Naive thymus-derived CD8-positive, alpha-beta T cell (primary cell): Measurements from ENCODE around the gene RASA4B. TPM values are rescaled to one million over a fixed set of nuclear protein-coding genes. Genes with fewer than 3 reads are reported as not detected.
A peak's percentile ranks its signal among the peaks of the same experiment; 100 is the strongest.

Experiments used
- ATAC-seq, 2 donors: fragments of 150-1000 bp; cut with Tn5 transposase in 1 of 2; sonication (Bioruptor Pico), chemical (Tn5 transposase) in 1 of 2; 1 replicate in 1 of 2; 2 replicates in 1 of 2; pipeline ENCODE4 v1.10.0; 2021; ENCODE audit warnings: mild to moderate bottlenecking in 2 of 2, moderate library complexity in 2 of 2
- POLR2A ChIA-PET: fragments of 350-600 bp; sonication (Branson Sonifier 250); formaldehyde crosslinking; loops from one replicate; lab custom pipeline; 2021; ENCODE audit warnings: antibody characterized with exemption; lab: Charles Lee
- DNase-seq, 10 donors: peaks; one replicate each; pipeline versions ENCODE4 v3.0.0 to v3.0.0-alpha.2; 2020 to 2022
- H3K27ac Mint-ChIP-seq, 10 donors: one replicate each; pipeline ENCODE4 v1.8.0; 2020 to 2022; ENCODE audit warnings: mild to moderate bottlenecking in 10 of 10, mixed read lengths in 10 of 10, moderate library complexity in 4 of 10, inconsistent platforms in 1 of 10
- H3K27me3 Mint-ChIP-seq, 5 donors: one replicate each; pipeline ENCODE4 v1.8.0; 2021 to 2022; ENCODE audit warnings: mixed read lengths in 5 of 5
- H3K36me3 Mint-ChIP-seq, 3 donors: one replicate each; pipeline ENCODE4 v1.8.0; 2020 to 2022; ENCODE audit warnings: mixed read lengths in 3 of 3, mild to moderate bottlenecking in 2 of 3, inconsistent platforms in 1 of 3
- H3K4me1 Mint-ChIP-seq, 4 donors: one replicate each; pipeline ENCODE4 v1.8.0; 2021 to 2022; ENCODE audit warnings: mixed read lengths in 4 of 4
- H3K4me3 Mint-ChIP-seq, 10 donors: one replicate each; pipeline ENCODE4 v1.8.0; 2020 to 2022; ENCODE audit warnings: mild to moderate bottlenecking in 10 of 10, mixed read lengths in 10 of 10, moderate library complexity in 6 of 10, inconsistent platforms in 1 of 10
- H3K9me3 Mint-ChIP-seq, 9 donors: one replicate each; pipeline ENCODE4 v1.8.0; 2020 to 2022; ENCODE audit warnings: mixed read lengths in 9 of 9, mild to moderate bottlenecking in 3 of 9, inconsistent platforms in 1 of 9, moderate library complexity in 1 of 9
- microRNA-seq: library from miRNA; unstranded; fragments of <30 nt; microRNA quantifications from one replicate; pipeline ENCODE4 v1.2.0, GENCODE V29; 2022; ENCODE audit warnings: borderline microRNAs expressed
- polyA plus RNA-seq, 3 donors: library from polyadenylated mRNA; unstranded; fragments of 300-500 nt; fragmentation: Illumina TruSeq; gene quantifications; one replicate each; pipeline ENCODE4 v1.2.3, GENCODE V29; 2021
- total RNA-seq, 8 experiments: library from RNA in 2 of 8; stranded (reverse) in 2 of 8; gene quantifications; one replicate each; pipeline ENCODE4 v1.2.3 and lab custom pipeline; 2021 to 2026

The RASA4B gene
- total and polyA plus RNA-seq, 5 experiments from 2014 or later, result 7.8 to 35.0 (median 15.7) TPM

DNA sequence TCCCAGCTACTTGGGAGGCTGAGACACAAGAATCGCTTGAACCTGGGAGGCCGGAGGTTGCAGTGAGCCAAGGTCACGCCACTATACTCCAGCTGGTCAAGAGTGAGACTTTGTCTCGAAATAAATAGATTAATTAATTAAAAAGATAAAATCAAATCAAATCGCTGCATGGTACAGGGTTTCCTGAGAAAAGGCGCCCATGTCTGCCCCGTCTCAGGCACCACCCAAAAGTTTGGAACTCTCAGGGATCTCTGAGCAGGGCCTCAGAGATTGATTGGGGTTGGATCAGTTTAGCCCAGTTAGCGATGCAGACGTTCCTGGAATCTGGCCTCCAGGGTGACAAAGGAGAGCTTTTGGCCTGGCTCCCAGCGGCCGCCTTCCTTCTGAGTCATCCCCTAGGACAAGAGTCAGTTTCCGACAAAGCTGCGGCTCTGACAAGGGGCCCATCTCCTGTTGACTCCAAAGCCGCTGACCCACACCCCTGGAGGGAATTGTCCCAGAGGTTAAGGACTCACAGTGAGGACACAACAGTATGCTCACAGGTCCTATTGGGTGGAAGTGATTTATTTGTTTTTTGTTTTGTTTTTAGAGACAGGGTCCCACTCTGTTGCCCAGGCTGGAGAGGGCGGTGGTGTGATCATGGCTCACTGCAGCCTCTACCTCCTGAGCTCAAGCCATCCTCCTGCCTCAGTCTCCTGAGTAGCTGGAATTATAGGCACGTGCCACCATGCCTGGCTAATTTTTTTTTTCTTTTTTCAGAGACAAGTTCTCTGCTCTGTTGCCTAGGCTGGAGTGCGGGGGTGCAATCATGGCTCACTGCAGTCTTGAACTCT is 77.4 kb downstream of the RASA4B start:
- POLR2A ChIA-PET, result interaction anchor here (1.7 to 4.1 kb wide), 3 partner anchors 11 to 24 kb away, joined by 5 to 19 read pairs (median 12); no protein-coding TSS in a partner anchor
- Mint-ChIP-seq H3K4me1 (peaks cover 4 to 33% (median 12%) of the 10 kb centered on the region in 4 donors), H3K36me3 (peaks cover 0 to 58% (median 0%) of the 10 kb centered on the region in 3 donors), H3K27me3 (no peaks in the 10 kb centered on the region), H3K4me3 (no peak overlapping the region), H3K27ac (no peak overlapping the region), H3K9me3 (no peaks in the 10 kb centered on the region)
- no peak for ATAC-seq
- DNase-seq, result no peak

GRCh38 chr7:102436118-102436517 is 81.5 kb downstream of the RASA4B start:
- H3K9me3 Mint-ChIP-seq, result no peaks in the 10 kb centered on the region
- no peaks in the 10 kb centered on the region for H3K27me3 Mint-ChIP-seq
- H3K36me3 Mint-ChIP-seq, result peaks cover 0 to 35% (median 0%) of the 10 kb centered on the region in 3 donors
- H3K4me3 Mint-ChIP-seq, result peak overlapping the region in 4 of 10 donors; percentile 31 to 59 (median 52)
- POLR2A ChIA-PET, result interaction anchor here (1.8 to 15.8 kb wide), 3 partner anchors 10 to 28 kb away, joined by 4 to 449 read pairs (median 17); partner anchors contain the start of genes ALKBH4 and LRWD1
- ATAC-seq (no peak), DNase-seq (no peak)
- peaks cover 13 to 42% (median 36%) of the 10 kb centered on the region in 4 donors for H3K4me1 Mint-ChIP-seq
- peak overlapping the region in 7 of 10 donors; percentile 63 to 93 (median 78) for H3K27ac Mint-ChIP-seq

DNA sequence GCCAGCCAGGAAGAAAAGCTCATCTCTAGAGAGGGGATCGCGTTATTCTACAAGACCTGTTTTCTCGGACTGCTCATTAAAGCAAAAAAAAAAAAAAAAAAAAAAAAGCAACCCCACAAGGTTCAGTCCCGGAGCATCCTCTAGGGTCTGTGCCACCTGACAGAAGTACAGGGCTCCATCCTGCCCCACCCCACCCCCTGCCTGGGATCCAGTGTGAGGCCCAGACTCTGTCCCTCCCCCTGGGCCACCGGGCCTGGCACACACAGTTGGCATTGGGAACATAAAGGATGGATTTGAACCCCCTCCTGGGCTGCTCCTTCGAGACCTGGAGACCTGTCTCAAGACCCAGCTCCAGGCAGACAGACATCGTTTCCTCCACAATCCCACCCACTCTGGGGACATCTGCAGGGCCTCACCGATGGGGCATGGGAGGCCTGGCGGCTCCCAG is 83.5 kb downstream of the RASA4B start:
- peaks cover 25 to 63% (median 56%) of the 10 kb centered on the region in 4 donors for H3K4me1 Mint-ChIP-seq
- DNase-seq, result peak in 2 of 10 donors; percentile 19 to 22
- H3K4me3 Mint-ChIP-seq, result peak overlapping the region; percentile 76 to 92 (median 86)
- H3K36me3 Mint-ChIP-seq, result peaks cover 0 to 21% (median 0%) of the 10 kb centered on the region in 3 donors
- H3K27ac Mint-ChIP-seq, result peak overlapping the region; percentile 69 to 95 (median 93)
- POLR2A ChIA-PET, result interaction anchor here (0.7 to 15.8 kb wide), 9 partner anchors 9 to 39 kb away, joined by 3 to 449 read pairs (median 5); partner anchors contain the start of gene PRKRIP1
- peaks cover 0 to 6% (median 0%) of the 10 kb centered on the region in 9 donors for H3K9me3 Mint-ChIP-seq
- no peaks in the 10 kb centered on the region for H3K27me3 Mint-ChIP-seq
- ATAC-seq, result peak; percentile 7 to 10

DNA sequence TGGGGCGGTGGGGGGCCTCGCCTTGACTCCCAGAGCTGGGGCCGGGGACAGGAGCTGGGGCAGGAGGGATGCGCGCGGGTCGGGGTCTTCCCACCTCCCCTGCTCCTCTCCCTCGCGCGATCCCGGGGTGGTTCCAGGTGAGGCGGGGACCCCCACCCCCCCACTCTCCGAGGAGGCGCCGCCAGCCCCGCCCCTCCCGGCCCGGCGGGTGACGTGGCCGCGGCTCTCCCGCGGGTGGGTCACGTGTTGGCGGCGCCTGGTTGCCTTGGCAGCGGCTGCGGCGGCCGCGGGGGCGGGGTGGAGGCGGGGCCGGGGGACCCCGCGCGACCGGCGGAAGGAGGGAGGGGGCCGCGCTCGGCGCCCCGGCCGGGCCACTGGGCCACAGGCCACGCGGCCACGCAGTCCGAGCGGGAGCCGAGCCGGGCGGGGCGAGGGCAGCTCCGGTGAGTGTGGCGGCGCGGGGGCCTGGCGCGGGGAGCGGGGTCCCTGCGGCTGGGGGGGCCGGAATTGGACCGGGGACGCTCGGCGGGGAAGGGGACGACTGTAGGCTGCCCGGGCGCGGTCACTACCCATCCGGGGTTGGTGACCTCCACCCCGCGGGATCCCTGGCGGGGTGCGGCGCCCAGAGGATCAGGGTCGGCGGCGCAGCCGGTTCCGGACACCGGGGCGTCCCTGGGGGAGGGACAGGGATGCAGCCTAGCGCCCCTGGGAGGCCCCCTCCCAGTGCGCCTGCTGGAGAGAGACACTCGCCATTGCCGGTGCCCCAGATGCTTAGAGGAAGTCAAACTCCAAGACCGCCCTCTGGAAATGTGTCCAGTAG is 84.1 kb downstream of the RASA4B start, which contains the start of gene ORAI2:
TSS of gene ORAI2 (plus strand) at position 357 of the 820 bp plus-strand sequence. CDS start 5,382 bp downstream, outside the sequence.
- POLR2A ChIA-PET, result interaction anchor here (0.7 to 15.8 kb wide), 13 partner anchors 8 to 39 kb away, joined by 3 to 449 read pairs (median 4); partner anchors contain the start of genes ALKBH4, LRWD1 and PRKRIP1
- DNase-seq (peak; percentile 82 to 92 (median 85)), ATAC-seq (peak; percentile 55 to 67)
- H3K4me3 Mint-ChIP-seq, result peak within 1 kb of the TSS; percentile 78 to 93 (median 88)
- peaks cover 0 to 18% (median 0%) of the 10 kb centered on the region in 3 donors for H3K36me3 Mint-ChIP-seq
- H3K9me3 Mint-ChIP-seq, result peaks cover 0 to 6% (median 0%) of the 10 kb centered on the region in 9 donors
- no peaks in the 10 kb centered on the region for H3K27me3 Mint-ChIP-seq
- H3K4me1 Mint-ChIP-seq, result peaks cover 25 to 69% (median 59%) of the 10 kb centered on the region in 4 donors
- peak within 1 kb of the TSS; percentile 99 to 100 (median 100) for H3K27ac Mint-ChIP-seq

Small RNA genes within 50 kb of the gene (microRNA-seq; reads per million reads assigned to microRNA genes)
- gene MIR4467, result not detected
- 5.1 reads per million, percentile 13 among the genes with 10 or more reads in this experiment for gene MIR5090

Other genes starting within 250 kb of the RASA4B start
- 1 to 10 TPM; 2.7 to 3.8 TPM for gene SH2B2, start 230.9 kb downstream of the RASA4B start, total RNA-seq
- gene SH2B2, start 230.9 kb downstream of the RASA4B start, polyA plus RNA-seq, result under 1 TPM in 2 of 3 donors, not detected in 1; 0.17 to 0.31 TPM
- gene SPDYE6, start 161.3 kb downstream of the RASA4B start, total RNA-seq, result not detected
- gene SPDYE6, start 161.3 kb downstream of the RASA4B start, polyA plus RNA-seq, result under 1 TPM in 2 of 3 donors, not detected in 1; 0.25 to 0.52 TPM
- 10 to 100 TPM; 47.9 TPM for gene PRKRIP1, start 121.4 kb downstream of the RASA4B start, total RNA-seq
- gene PRKRIP1, start 121.4 kb downstream of the RASA4B start, polyA plus RNA-seq, result 10 to 100 TPM; 13.4 to 27.0 (median 17.7) TPM
- gene ORAI2, start 84.2 kb downstream of the RASA4B start, total RNA-seq, result 10 to 100 TPM; 29.1 to 33.6 TPM
- 10 to 100 TPM; 35.9 to 54.4 (median 37.2) TPM for gene ORAI2, start 84.2 kb downstream of the RASA4B start, polyA plus RNA-seq
- 10 to 100 TPM in 1 of 2 experiments, 1 to 10 TPM in 1; 9.9 to 12.9 TPM for gene ALKBH4, start 52.9 kb downstream of the RASA4B start, total RNA-seq
- gene ALKBH4, start 52.9 kb downstream of the RASA4B start, polyA plus RNA-seq, result 10 to 100 TPM; 14.8 to 17.3 (median 16.4) TPM
- gene LRWD1, start 52.8 kb downstream of the RASA4B start, total RNA-seq, result 10 to 100 TPM; 21.6 to 23.6 TPM
- gene LRWD1, start 52.8 kb downstream of the RASA4B start, polyA plus RNA-seq, result 10 to 100 TPM in 2 of 3 donors, 1 to 10 TPM in 1; 7.2 to 14.5 (median 11.4) TPM
- 10 to 100 TPM; 44.3 to 44.4 TPM for gene POLR2J, start 38.9 kb downstream of the RASA4B start, total RNA-seq
- 100 to 1,000 TPM in 2 of 3 donors, 10 to 100 TPM in 1; 65.6 to 112 (median 103) TPM for gene POLR2J, start 38.9 kb downstream of the RASA4B start, polyA plus RNA-seq
- gene UPK3BL2, start 25.9 kb upstream of the RASA4B start, total RNA-seq, result 10 to 100 TPM; 53.0 to 53.6 TPM
- gene UPK3BL2, start 25.9 kb upstream of the RASA4B start, polyA plus RNA-seq, result 1 to 10 TPM in 2 of 3 donors, under 1 TPM in 1; 0.44 to 3.0 (median 1.1) TPM
- gene SPDYE2, start 33.4 kb upstream of the RASA4B start, total RNA-seq, result 1 to 10 TPM in 1 of 2 experiments, under 1 TPM in 1; 0.41 to 1.0 TPM
- under 1 TPM; 0.22 to 0.58 (median 0.37) TPM for gene SPDYE2, start 33.4 kb upstream of the RASA4B start, polyA plus RNA-seq
- 100 to 1,000 TPM; 104 to 119 TPM for gene POLR2J3, start 54.8 kb upstream of the RASA4B start, total RNA-seq
- 10 to 100 TPM; 27.7 to 48.4 (median 34.6) TPM for gene POLR2J3, start 54.8 kb upstream of the RASA4B start, polyA plus RNA-seq
- gene RASA4, start 99.0 kb upstream of the RASA4B start, total RNA-seq, result 10 to 100 TPM; 60.9 to 65.1 TPM
- gene RASA4, start 99.0 kb upstream of the RASA4B start, polyA plus RNA-seq, result 10 to 100 TPM; 14.2 to 32.6 (median 23.4) TPM
- 10 to 100 TPM; 72.8 to 77.3 TPM for gene UPK3BL1, start 125.0 kb upstream of the RASA4B start, total RNA-seq
- gene UPK3BL1, start 125.0 kb upstream of the RASA4B start, polyA plus RNA-seq, result 10 to 100 TPM; 22.4 to 32.6 (median 31.2) TPM
- gene SPDYE2B, start 132.5 kb upstream of the RASA4B start, total RNA-seq, result not detected
- gene SPDYE2B, start 132.5 kb upstream of the RASA4B start, polyA plus RNA-seq, result under 1 TPM in 1 of 3 donors, not detected in 2; 0.22 TPM
- gene POLR2J2, start 153.9 kb upstream of the RASA4B start, total RNA-seq, result 10 to 100 TPM; 32.3 to 39.5 TPM
- 1 to 10 TPM; 3.0 to 3.7 (median 3.3) TPM for gene POLR2J2, start 153.9 kb upstream of the RASA4B start, polyA plus RNA-seq
- 10 to 100 TPM in 1 of 2 experiments, 1 to 10 TPM in 1; 9.1 to 11.6 TPM for gene FAM185A, start 231.2 kb upstream of the RASA4B start, total RNA-seq
- 1 to 10 TPM; 6.2 to 7.1 (median 6.3) TPM for gene FAM185A, start 231.2 kb upstream of the RASA4B start, polyA plus RNA-seq